ENCODE data around the gene OR6A2.

GRCh38 chr11:6745465-6746015 is 53.9 kb downstream of the OR6A2 start:
- TF ChIP-seq CTCF (IDR thresholded peaks at IDR 0.05) (no peak), POLR2A (IDR thresholded peaks at IDR 0.05) (no peak), POLR2AphosphoS5 (IDR thresholded peaks at IDR 0.05) (no peak), EP300 (IDR thresholded peaks at IDR 0.05) (no peak)
